H1 (cell line): ENCODE results near the gene ANO2. TPM values are rescaled to one million over a fixed set of nuclear protein-coding genes. Genes with fewer than 3 reads are reported as not detected.

ENCODE experiments used
- CTCF ChIA-PET: fragments of 300-600 bp; sonication (Branson Sonifier 250); formaldehyde crosslinking; loops from one replicate; lab custom pipeline; 2021; ENCODE audit not compliant: partially characterized antibody; lab: Charles Lee
- POLR2A ChIA-PET: fragments of 300-600 bp; sonication (Branson Sonifier 250); formaldehyde crosslinking; loops from one replicate; lab custom pipeline; 2021; ENCODE audit warnings: inconsistent platforms; ENCODE audit not compliant: partially characterized antibody; lab: Charles Lee
- DNase-seq, 2 experiments: peaks; one replicate each; pipeline versions ENCODE4 v3.0.0 to v3.0.0-alpha.2; 2010 to 2022; ENCODE audit warnings: low spot score in 2 of 2, low read depth in 1 of 2, mixed read lengths in 1 of 2
- FAIRE-seq: peaks from 2 replicates; lab custom pipeline; 2011; peaks lifted over from hg19 to GRCh38; lab: Jason Lieb, UNC
- H2AFZ ChIP-seq: 2 replicates; pipeline ENCODE4 v1.8.1; 2012; ENCODE audit warnings: low read length, inconsistent platforms
- H2AK5ac ChIP-seq: 2 replicates; pipeline ENCODE4 v1.6.1; 2013; ENCODE audit warnings: low read depth, low read length
- H2BK120ac ChIP-seq: replicated peaks from 2 replicates; pipeline ENCODE3; 2013; ENCODE audit warnings: low read depth, low read length, inconsistent platforms
- H2BK12ac ChIP-seq: 2 replicates; pipeline ENCODE4 v1.6.1; 2013; ENCODE audit warnings: low read depth, low read length
- H2BK15ac ChIP-seq: 2 replicates; pipeline ENCODE4 v1.6.1; 2013; ENCODE audit warnings: low read length
- H2BK20ac ChIP-seq: 2 replicates; pipeline ENCODE4 v1.6.1; 2013; ENCODE audit warnings: low read length
- H2BK5ac ChIP-seq: 2 replicates; pipeline ENCODE4 v1.6.1; 2013; ENCODE audit warnings: low read depth, low read length
- H3K14ac ChIP-seq: 2 replicates; pipeline ENCODE4 v1.6.1; 2013; ENCODE audit warnings: inconsistent platforms; ENCODE audit not compliant: insufficient read length
- H3K18ac ChIP-seq: 2 replicates; pipeline ENCODE4 v1.6.1; 2013; ENCODE audit warnings: low read length; ENCODE audit errors: extremely low read depth
- H3K23ac ChIP-seq: 2 replicates; pipeline ENCODE4 v1.6.1; 2013; ENCODE audit warnings: inconsistent platforms; ENCODE audit not compliant: insufficient read length
- H3K23me2 ChIP-seq: 2 replicates; pipeline ENCODE4 v1.6.1; 2013; ENCODE audit warnings: low read depth, low read length
- H3K27ac ChIP-seq: 2 replicates; pipeline ENCODE4 v1.6.1; 2011; ENCODE audit warnings: low read depth, low read length, inconsistent platforms
- H3K27me3 ChIP-seq, 4 experiments: replicated peaks in 1 of 4; 1 replicate in 1 of 4; 2 replicates in 3 of 4; pipeline versions ENCODE4 v1.6.1 to v1.8.1; 2011 to 2013; ENCODE audit warnings: low read length in 3 of 4, mild to moderate bottlenecking in 3 of 4, inconsistent platforms in 2 of 4, mixed read lengths in 2 of 4, moderate library complexity in 1 of 4; ENCODE audit not compliant: control insufficient read depth in 3 of 4, insufficient read depth in 3 of 4; ENCODE audit errors: extremely low read depth in 1 of 4
- H3K36me3 ChIP-seq, 4 experiments: 2 replicates each; pipeline versions ENCODE4 v1.6.1 to v1.8.1; 2011 to 2013; ENCODE audit warnings: mild to moderate bottlenecking in 4 of 4, low read length in 3 of 4, moderate library complexity in 2 of 4, control low read depth in 1 of 4, inconsistent platforms in 1 of 4; ENCODE audit not compliant: insufficient read depth in 4 of 4, control insufficient read depth in 2 of 4
- H3K4ac ChIP-seq: replicated peaks from 2 replicates; pipeline ENCODE3; 2013; ENCODE audit warnings: low read length, low read depth, mixed read lengths, inconsistent platforms; ENCODE audit not compliant: insufficient read length
- H3K4me1 ChIP-seq, 4 experiments: replicated peaks in 1 of 4; 1 replicate in 1 of 4; 2 replicates in 3 of 4; pipeline versions ENCODE4 v1.6.1 to v1.8.1; 2011 to 2013; ENCODE audit warnings: low read length in 3 of 4, inconsistent platforms in 2 of 4, mixed read lengths in 1 of 4; ENCODE audit not compliant: insufficient read depth in 4 of 4, control insufficient read depth in 3 of 4
- H3K4me2 ChIP-seq, 2 experiments: 2 replicates each; pipeline versions ENCODE4 v1.6.1 to v1.8.1; 2011 to 2013; ENCODE audit warnings: low read depth in 2 of 2, low read length in 2 of 2, control low read depth in 1 of 2, inconsistent platforms in 1 of 2, mild to moderate bottlenecking in 1 of 2; ENCODE audit not compliant: insufficient read depth in 1 of 2
- H3K4me3 ChIP-seq, 4 experiments: fragments of 200-600, 300-600 bp in 1 of 4; sonication (generic), shearing (Covaris generic), sonication (Bioruptor Twin) in 1 of 4; 2 replicates each; pipeline versions ENCODE4 v1.5.1 to v1.8.1; 2011 to 2016; ENCODE audit warnings: low read length in 4 of 4, low read depth in 3 of 4, control low read depth in 2 of 4, inconsistent platforms in 2 of 4, mild to moderate bottlenecking in 2 of 4, mixed read lengths in 1 of 4, moderate library complexity in 1 of 4; ENCODE audit not compliant: insufficient read depth in 2 of 4; ENCODE audit errors: extremely low read depth in 1 of 4
- H3K56ac ChIP-seq: replicated peaks from 2 replicates; pipeline ENCODE3; 2013; ENCODE audit warnings: low read depth, mild to moderate bottlenecking, mixed read lengths, low read length, inconsistent platforms; ENCODE audit not compliant: insufficient read length
- H3K79me1 ChIP-seq: 2 replicates; pipeline ENCODE4 v1.6.1; 2013; ENCODE audit warnings: low read depth, low read length, control low read depth
- H3K79me2 ChIP-seq, 2 experiments: 2 replicates each; pipeline versions ENCODE4 v1.6.1 to v1.8.1; 2012 to 2013; ENCODE audit warnings: low read length in 2 of 2, mild to moderate bottlenecking in 2 of 2, inconsistent platforms in 1 of 2; ENCODE audit not compliant: insufficient read depth in 2 of 2, control insufficient read depth in 1 of 2
- H3K9ac ChIP-seq, 4 experiments: replicated peaks in 1 of 4; 1 replicate in 1 of 4; 2 replicates in 3 of 4; pipeline versions ENCODE4 v1.6.1 to v1.8.1; 2011 to 2013; ENCODE audit warnings: low read depth in 3 of 4, low read length in 3 of 4, control low read depth in 2 of 4, mild to moderate bottlenecking in 2 of 4, moderate library complexity in 2 of 4, inconsistent platforms in 1 of 4; ENCODE audit errors: extremely low read depth in 1 of 4
- H3K9me3 ChIP-seq, 2 experiments: 2 replicates each; pipeline versions ENCODE4 v1.6.1 to v1.8.1; 2012 to 2013; ENCODE audit warnings: mild to moderate bottlenecking in 2 of 2, moderate library complexity in 2 of 2, control low read depth in 1 of 2, inconsistent platforms in 1 of 2, low read depth in 1 of 2, low read length in 1 of 2, mixed read lengths in 1 of 2; ENCODE audit not compliant: insufficient read depth in 2 of 2
- H4K20me1 ChIP-seq, 2 experiments: replicated peaks in 1 of 2; 2 replicates each; pipeline versions ENCODE3 to v1.8.1; 2011 to 2013; ENCODE audit warnings: inconsistent platforms in 2 of 2, low read length in 2 of 2, mild to moderate bottlenecking in 1 of 2; ENCODE audit not compliant: insufficient read depth in 2 of 2, control insufficient read depth in 1 of 2
- H4K5ac ChIP-seq: 2 replicates; pipeline ENCODE4 v1.6.1; 2013; ENCODE audit warnings: low read length, low read depth, mixed read lengths, inconsistent platforms; ENCODE audit not compliant: insufficient read length
- H4K8ac ChIP-seq: 2 replicates; pipeline ENCODE4 v1.8.0; 2013; ENCODE audit warnings: mild to moderate bottlenecking, moderate library complexity, low read length, inconsistent platforms; ENCODE audit not compliant: insufficient read depth; ENCODE audit errors: extremely low read depth
- H4K91ac ChIP-seq: replicated peaks from 2 replicates; pipeline ENCODE3; 2013; ENCODE audit warnings: low read length, mixed read lengths, inconsistent platforms; ENCODE audit not compliant: insufficient read length
- ZNF274 ChIP-seq: IDR thresholded peaks from 2 replicates; pipeline ENCODE4 v1.7.0; 2012; ENCODE audit warnings: low read length, borderline replicate concordance; ENCODE audit errors: extremely low read depth
- WGBS, 2 experiments: shearing (Covaris generic) in 1 of 2; methylation state at CpG; one replicate each; pipeline versions ENCODE4 v1.1.6 to v1.1.7; 2013 to 2015; ENCODE audit warnings: low lambda C conversion rate in 2 of 2, mixed read lengths in 2 of 2, inconsistent platforms in 1 of 2, low coverage in 1 of 2, missing lambda C conversion rate in 1 of 2; ENCODE audit not compliant: insufficient replicate concordance in 2 of 2, insufficient coverage in 1 of 2, insufficient read length in 1 of 2; ENCODE audit errors: extremely low coverage in 1 of 2, missing lambda C conversion rate in 1 of 2; 5-methylcytosine and 5-hydroxymethylcytosine counted together
- polyA plus RNA-seq, 7 experiments: library from polyadenylated mRNA; depleted of rRNA in 3 of 7; stranded (reverse) in 5 of 7; unstranded in 2 of 7; fragments of >200 nt in 5 of 7; fragments of 200-250 nt in 2 of 7; gene quantifications; 1 replicate in 5 of 7; 2 replicates in 1 of 7; 4 replicates in 1 of 7; pipeline versions ENCODE4 v1.2.1 to v1.2.3, GENCODE V29; 2011 to 2013; ENCODE audit warnings: missing spikeins in 2 of 7, mixed read lengths in 2 of 7
- total RNA-seq: library from RNA; stranded (reverse); fragmentation: NEBNext Ultra II Directional; extraction: Animal tissue kit (Norgen Biotek cat#: 25700); gene quantifications from 2 replicates; pipeline ENCODE4 v1.2.1, GENCODE V29; 2021

ANO2 gene
- total and polyA plus RNA-seq, 2 of the 8 experiments (the other 6 are each of a cell fraction or from before 2014, with no cell fraction given), result 1.9 to 5.5 TPM

DNA sequence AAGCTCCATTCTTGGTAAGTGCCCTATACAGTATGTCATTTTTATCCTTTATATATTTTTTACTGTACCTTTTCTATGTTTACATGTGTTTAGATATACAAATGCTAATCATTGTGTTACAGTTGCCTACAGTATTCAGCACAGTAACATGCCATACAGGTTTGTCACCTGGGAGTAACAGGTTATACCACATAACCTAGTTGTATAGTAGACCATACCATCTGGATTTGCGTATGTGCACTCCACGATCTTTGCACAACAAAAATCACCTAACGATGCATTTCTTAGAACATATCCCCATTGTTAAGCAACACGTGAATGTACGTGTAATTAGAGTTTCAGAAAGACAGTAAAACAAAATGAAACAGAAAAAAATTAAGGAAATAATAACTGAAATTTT, 11.9 kb upstream of the ANO2 start:
- Histone ChIP-seq H4K5ac (no peak overlapping the region), H3K27me3 (no peaks in the 10 kb centered on the region), H2BK12ac (no peak overlapping the region), H2BK15ac (no peak overlapping the region), H3K36me3 (no peaks in the 10 kb centered on the region), H3K9me3 (no peaks in the 10 kb centered on the region), H3K23ac (no peak overlapping the region), H3K9ac (no peak overlapping the region), H3K79me1 (no peaks in the 10 kb centered on the region), H3K4me2 (no peak overlapping the region), H3K56ac (no peak overlapping the region), H3K23me2 (no peaks in the 10 kb centered on the region), H3K18ac (no peak overlapping the region), H3K4ac (no peak overlapping the region), H2BK20ac (no peak overlapping the region), H4K91ac (no peak overlapping the region), H4K20me1 (no peaks in the 10 kb centered on the region), H2BK5ac (no peak overlapping the region), H3K79me2 (no peaks in the 10 kb centered on the region), H3K14ac (no peak overlapping the region), H4K8ac (no peak overlapping the region), H3K4me1 (peaks cover 0 to 3% (median 0%) of the 10 kb centered on the region in 4 experiments; a peak in 2 of 7 replicates), H2AFZ (no peak overlapping the region), H3K27ac (no peak overlapping the region), H2BK120ac (no peak overlapping the region), H3K4me3 (no peak overlapping the region), H2AK5ac (no peak overlapping the region)
- 82% methylated on average over 5 of the region's 5 CpGs; no CpG with 5 or more reads in 1 of the 2 experiments for WGBS, 2 experiments
- no peak for FAIRE-seq
- DNase-seq, result no peak
- TF ChIP-seq ZNF274, result no peak
- POLR2A ChIA-PET, result no interaction called here
- CTCF ChIA-PET, result interaction anchor here (1.3 kb wide), 1 partner anchor 9 kb away, joined by 7 read pairs; no protein-coding TSS in a partner anchor
